Measurements from ENCODE around the gene CEP350. TPM values are rescaled to one million over a fixed set of nuclear protein-coding genes. Genes with fewer than 3 reads are reported as not detected.
A peak's percentile ranks its signal among the peaks of the same experiment; 100 is the strongest.

Gene CEP350
- total and polyA plus RNA-seq, 2 experiments from 2014 or later: 19.0 to 72.6 TPM

DNA sequence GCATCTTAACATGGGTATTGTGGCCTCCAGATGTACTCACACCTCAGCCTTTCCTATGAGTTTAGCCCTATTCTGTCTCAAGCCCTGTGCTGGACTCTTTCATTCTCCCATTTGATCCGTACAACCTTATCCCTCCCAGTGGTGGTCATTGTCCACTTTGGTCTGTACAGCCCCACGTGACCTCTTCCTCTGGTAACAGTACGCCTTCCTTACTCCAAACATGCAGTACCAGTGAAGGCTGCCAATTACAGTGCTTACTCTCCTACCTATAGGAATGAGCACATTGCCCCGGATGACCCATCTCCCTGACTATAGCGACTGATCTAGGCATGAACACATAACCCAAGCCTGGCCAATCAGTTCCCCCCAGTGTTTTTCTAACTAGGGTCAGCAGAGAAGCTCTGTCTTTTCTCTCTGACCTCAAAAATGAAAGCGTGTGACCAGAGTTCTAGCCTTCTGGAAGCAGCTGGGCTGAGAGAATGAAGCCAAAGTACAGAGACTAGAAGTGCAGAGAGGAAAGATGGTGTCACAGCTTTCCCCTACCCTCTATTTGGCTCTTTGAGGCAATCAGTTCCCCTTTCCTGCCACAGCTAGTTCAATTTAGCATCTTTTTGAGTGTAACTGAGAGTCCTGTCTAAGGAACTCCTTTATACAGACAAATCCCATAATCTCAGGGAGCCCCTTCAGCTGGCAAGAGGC, 190.2 kb downstream of the CEP350 start:
- 81% methylated on average over 6 of the region's 6 CpGs for WGBS (ENCODE audit: low lambda C conversion rate, missing lambda C conversion rate)
- no peak for TF ChIP-seq EZH2 (IDR thresholded peaks at IDR 0.05; ENCODE audit: borderline replicate concordance)
- TF ChIP-seq, protein P1, sequence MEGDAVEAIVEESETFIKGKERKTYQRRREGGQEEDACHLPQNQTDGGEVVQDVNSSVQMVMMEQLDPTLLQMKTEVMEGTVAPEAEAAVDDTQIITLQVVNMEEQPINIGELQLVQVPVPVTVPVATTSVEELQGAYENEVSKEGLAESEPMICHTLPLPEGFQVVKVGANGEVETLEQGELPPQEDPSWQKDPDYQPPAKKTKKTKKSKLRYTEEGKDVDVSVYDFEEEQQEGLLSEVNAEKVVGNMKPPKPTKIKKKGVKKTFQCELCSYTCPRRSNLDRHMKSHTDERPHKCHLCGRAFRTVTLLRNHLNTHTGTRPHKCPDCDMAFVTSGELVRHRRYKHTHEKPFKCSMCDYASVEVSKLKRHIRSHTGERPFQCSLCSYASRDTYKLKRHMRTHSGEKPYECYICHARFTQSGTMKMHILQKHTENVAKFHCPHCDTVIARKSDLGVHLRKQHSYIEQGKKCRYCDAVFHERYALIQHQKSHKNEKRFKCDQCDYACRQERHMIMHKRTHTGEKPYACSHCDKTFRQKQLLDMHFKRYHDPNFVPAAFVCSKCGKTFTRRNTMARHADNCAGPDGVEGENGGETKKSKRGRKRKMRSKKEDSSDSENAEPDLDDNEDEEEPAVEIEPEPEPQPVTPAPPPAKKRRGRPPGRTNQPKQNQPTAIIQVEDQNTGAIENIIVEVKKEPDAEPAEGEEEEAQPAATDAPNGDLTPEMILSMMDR (IDR thresholded peaks at IDR 0.05; ENCODE audit: poor library complexity): no peak
- TF ChIP-seq EZH2phosphoT487 (IDR thresholded peaks at IDR 0.05; ENCODE audit: low read depth, severe bottlenecking, unreplicated experiment): no peak
- no peaks in the 10 kb centered on the region for H4K20me1 ChIP-seq (ENCODE audit: insufficient read depth, poor library complexity, severe bottlenecking)
- no peaks in the 10 kb centered on the region for H3K27me3 ChIP-seq
- no peaks in the 10 kb centered on the region for H3K9me3 ChIP-seq (ENCODE audit: low read depth)
- H3K27ac ChIP-seq: peak overlapping the region; percentile 31
- no peaks in the 10 kb centered on the region for H3K4me1 ChIP-seq (ENCODE audit: insufficient read depth)
- H3K9me2 ChIP-seq (replicated peaks; ENCODE audit: insufficient read depth): no peaks in the 10 kb centered on the region
- peak overlapping the region; percentile 17 for H2AFZ ChIP-seq
- no peak overlapping the region for H3K4me3 ChIP-seq
- no peak for DNase-seq (ENCODE audit: low spot score)
- H3K36me3 ChIP-seq (replicated peaks; ENCODE audit: insufficient read depth, low read depth): no peaks in the 10 kb centered on the region
- no peaks in the 10 kb centered on the region for H3K79me2 ChIP-seq
- H3K4me2 ChIP-seq: no peak overlapping the region

DNA sequence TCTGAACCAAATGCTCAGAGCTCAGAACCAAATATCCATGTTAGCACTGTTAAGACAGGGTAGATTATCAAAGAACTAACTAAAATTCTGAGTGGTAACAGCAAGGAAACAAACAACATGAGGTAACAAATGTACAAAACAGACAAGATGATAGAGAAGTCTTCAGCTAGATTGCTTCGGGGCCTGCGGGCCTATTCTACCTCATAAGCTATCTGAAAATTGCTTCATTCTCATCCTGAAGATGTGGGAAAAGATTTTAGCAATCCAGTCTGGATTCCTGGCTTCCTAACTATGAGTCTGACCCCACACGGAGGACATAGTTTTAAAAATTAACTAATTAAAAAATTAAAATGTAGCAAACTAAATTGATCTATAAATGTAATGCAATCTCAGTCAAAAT, 190.8 kb downstream of the CEP350 start:
- TF ChIP-seq EZH2 (IDR thresholded peaks at IDR 0.05; ENCODE audit: borderline replicate concordance): no peak
- TF ChIP-seq, protein P1 (IDR thresholded peaks at IDR 0.05; ENCODE audit: poor library complexity): no peak
- no peak for TF ChIP-seq EZH2phosphoT487 (IDR thresholded peaks at IDR 0.05; ENCODE audit: low read depth, severe bottlenecking, unreplicated experiment)
- Histone ChIP-seq H3K4me1 (ENCODE audit: insufficient read depth) (no peaks in the 10 kb centered on the region), H4K20me1 (ENCODE audit: insufficient read depth, poor library complexity, severe bottlenecking) (no peaks in the 10 kb centered on the region), H3K36me3 (replicated peaks; ENCODE audit: insufficient read depth, low read depth) (no peaks in the 10 kb centered on the region), H3K27ac (peak overlapping the region; percentile 31), H3K4me2 (no peak overlapping the region), H2AFZ (peak overlapping the region; percentile 17), H3K79me2 (no peaks in the 10 kb centered on the region), H3K4me3 (no peak overlapping the region), H3K9me2 (replicated peaks; ENCODE audit: insufficient read depth) (no peaks in the 10 kb centered on the region), H3K27me3 (no peaks in the 10 kb centered on the region), H3K9me3 (ENCODE audit: low read depth) (no peaks in the 10 kb centered on the region)
- no peak for DNase-seq (ENCODE audit: low spot score)
- WGBS (ENCODE audit: low lambda C conversion rate, missing lambda C conversion rate): 89% methylated on average over 3 of the region's 3 CpGs

DNA sequence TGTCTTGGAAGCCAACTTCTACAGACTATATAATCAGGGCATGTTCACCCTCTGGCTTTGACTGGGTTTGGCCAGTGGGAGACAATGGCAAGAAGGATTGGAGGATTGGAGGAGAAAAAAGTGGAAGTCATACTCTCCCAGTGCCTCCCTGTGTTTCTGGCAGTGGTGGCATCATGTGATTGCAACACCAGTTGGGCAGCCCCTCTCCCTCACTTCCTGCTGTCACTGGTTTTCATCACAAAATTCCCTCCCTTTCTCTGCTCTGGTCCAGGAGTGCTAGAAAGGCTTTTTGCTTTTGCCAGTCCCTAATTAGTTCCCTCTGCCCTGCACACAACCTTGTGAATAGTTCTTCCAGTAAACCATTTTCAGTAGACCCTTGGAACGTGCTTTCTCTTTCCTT, 196.4 kb downstream of the CEP350 start:
- Histone ChIP-seq H3K27me3 (no peaks in the 10 kb centered on the region), H3K4me2 (no peak overlapping the region), H3K79me2 (peaks cover 12% of the 10 kb centered on the region), H3K4me1 (ENCODE audit: insufficient read depth) (peaks cover 10% of the 10 kb centered on the region), H3K4me3 (no peak overlapping the region), H3K9me3 (ENCODE audit: low read depth) (no peaks in the 10 kb centered on the region), H3K9me2 (replicated peaks; ENCODE audit: insufficient read depth) (no peaks in the 10 kb centered on the region), H2AFZ (no peak overlapping the region), H3K27ac (no peak overlapping the region), H4K20me1 (ENCODE audit: insufficient read depth, poor library complexity, severe bottlenecking) (peaks cover 2% of the 10 kb centered on the region), H3K36me3 (replicated peaks; ENCODE audit: insufficient read depth, low read depth) (no peaks in the 10 kb centered on the region)
- 57% methylated on average over 1 of the region's 1 CpG for WGBS (ENCODE audit: low lambda C conversion rate, missing lambda C conversion rate)
- DNase-seq (ENCODE audit: low spot score): no peak
- TF ChIP-seq, protein P1 (IDR thresholded peaks at IDR 0.05; ENCODE audit: poor library complexity): no peak
- TF ChIP-seq EZH2 (IDR thresholded peaks at IDR 0.05; ENCODE audit: borderline replicate concordance): no peak
- no peak for TF ChIP-seq EZH2phosphoT487 (IDR thresholded peaks at IDR 0.05; ENCODE audit: low read depth, severe bottlenecking, unreplicated experiment)
